NOMO-1 treated with DMSO at 0.1 percent for 48 hours (cell line): ENCODE measurements around the gene KCNH4.
"Not testable (repeated sequence)": the region's sequence is repeated elsewhere in the genome, so short reads cannot be mapped to it uniquely, and the experiment has no call there.

Experiments
- DNase-seq: peaks from one replicate; lab custom pipeline; 2025; ENCODE audit not compliant: unreplicated experiment; lab: John Stamatoyannopoulos, UW

The KCNH4 gene

GRCh38 chr17:42140690-42141089 is 40.3 kb downstream of the KCNH4 start:
- not testable (repeated sequence) for DNase-seq

DNA sequence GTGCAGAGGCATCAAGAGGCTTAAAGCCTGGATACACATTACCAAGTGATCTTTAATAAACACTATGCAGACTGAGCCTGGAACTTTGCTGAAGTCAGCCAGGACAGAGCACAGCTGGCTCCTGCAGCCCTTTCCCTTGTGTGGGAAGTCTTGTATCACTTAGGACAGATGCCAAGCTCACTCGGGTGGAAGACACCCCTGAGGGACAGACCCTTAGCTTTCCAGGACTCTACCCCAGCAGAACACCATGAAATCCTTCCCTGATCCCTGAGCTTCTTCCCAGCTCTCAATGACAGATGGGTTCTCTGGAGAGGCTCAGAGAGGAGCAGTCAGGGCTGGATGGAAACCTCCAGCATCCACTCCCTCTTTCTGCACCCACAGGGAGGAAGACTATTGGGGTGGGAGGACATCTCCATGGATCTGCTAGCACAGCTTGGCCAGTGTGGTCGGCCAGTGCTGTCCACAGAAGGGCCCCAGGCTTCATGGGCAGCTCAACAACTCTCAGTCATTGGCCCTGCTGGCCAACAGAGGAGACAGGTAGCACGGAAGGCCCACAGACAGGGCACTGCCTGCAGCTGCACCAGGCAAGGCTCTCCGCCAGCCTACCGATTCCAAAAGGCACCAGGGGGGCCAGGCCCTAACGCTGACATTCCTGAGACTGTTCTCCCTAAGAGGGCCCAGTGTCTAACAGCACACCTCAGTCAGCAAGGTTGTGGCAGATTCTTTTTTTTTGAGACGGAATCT is 42.0 kb downstream of the KCNH4 start:
- no peak for DNase-seq

- DNase-seq = no peak
These were observed 44.3 kb downstream of the KCNH4 start for GRCh38 chr17:42136654-42137051.

GRCh38 chr17:42135664-42136653 is 45.0 kb downstream of the KCNH4 start:
- DNase-seq = peak; percentile 71

GRCh38 chr17:42135151-42135550 is 45.8 kb downstream of the KCNH4 start:
- DNase-seq = no peak

GRCh38 chr17:42133461-42134041 is 47.4 kb downstream of the KCNH4 start:
- DNase-seq = no peak

DNA sequence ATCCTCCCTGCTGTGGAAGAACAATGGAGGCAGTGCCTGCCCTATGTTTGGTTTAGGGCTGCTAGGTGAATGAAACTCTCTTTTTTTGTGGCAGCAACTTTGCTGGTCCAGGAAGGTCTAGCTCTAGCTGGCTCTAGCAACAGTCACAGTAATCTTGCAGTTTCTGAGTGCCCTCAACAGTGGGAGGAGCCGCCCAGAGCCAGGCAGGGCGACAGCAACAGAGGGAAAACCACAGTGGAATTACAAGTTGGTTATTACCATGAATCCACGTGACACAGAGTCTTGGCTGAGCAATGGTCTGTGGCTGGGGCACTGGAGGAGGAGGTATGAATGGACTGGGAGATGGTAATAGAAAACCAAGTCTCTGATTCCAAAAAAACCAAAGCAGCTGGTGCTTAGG is 48.0 kb downstream of the KCNH4 start:
- peak; percentile 60 for DNase-seq

DNA sequence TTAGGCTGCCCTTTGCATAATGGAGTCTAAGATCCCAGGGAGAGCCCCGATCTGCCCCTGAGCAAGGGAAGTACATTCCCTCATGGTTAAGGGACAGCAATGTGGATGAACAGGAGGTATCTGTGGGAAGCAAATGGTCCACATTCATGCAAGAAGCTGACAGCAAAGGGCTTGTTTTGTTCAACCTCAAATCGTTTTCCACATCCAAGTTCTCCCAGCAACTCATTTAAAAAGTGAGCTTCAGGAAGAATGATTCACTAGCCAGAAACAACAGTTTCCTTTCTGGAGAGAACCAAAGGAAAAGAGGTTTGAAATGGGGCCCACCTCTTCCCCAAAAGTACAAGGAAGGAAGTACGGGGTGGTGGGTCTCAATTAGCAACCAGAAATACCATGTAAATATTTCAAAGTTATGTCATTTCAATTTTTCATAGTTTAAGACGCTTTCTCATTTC is 48.9 kb downstream of the KCNH4 start:
- peak; percentile 50 for DNase-seq

- DNase-seq = no peak
These were observed 49.7 kb downstream of the KCNH4 start for GRCh38 chr17:42131232-42131631.

- DNase-seq = no peak
These were observed 50.5 kb downstream of the KCNH4 start for GRCh38 chr17:42130310-42130936.

DNA sequence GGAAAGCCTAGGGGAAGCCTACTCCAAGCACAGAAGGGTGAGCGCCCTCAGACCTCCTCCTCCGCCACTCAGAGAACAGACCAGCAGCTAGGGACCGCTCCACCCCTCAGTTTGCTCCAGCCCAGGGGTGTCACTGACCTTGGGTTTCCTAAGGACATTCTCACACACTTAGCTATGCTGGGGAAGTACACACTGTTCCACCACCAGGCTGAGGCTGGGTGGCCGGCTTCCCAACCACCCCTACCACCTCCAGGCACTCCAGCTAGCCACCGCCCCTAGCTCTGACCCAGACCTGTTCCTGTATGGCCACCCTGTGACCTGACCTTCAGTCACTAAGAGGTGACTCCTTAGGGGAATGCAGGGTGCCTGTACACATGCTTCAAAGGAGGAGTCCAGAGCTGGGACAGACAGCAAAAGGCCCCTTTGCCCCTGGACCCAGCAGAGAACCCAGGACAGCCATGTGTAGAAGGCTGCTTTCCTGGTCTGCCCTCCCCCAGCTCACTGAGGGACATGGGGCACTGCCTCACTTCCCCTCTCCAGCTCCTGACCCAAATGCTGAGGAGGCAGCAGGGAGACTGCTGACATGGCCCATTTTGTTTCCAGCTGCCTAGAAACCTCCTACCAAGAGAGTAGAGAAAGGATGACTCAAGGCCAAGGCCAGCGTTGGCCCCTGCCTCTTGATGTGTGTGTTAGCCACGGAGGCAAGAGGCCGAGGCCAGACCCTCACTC is 51.7 kb downstream of the KCNH4 start:
- no peak for DNase-seq

DNA sequence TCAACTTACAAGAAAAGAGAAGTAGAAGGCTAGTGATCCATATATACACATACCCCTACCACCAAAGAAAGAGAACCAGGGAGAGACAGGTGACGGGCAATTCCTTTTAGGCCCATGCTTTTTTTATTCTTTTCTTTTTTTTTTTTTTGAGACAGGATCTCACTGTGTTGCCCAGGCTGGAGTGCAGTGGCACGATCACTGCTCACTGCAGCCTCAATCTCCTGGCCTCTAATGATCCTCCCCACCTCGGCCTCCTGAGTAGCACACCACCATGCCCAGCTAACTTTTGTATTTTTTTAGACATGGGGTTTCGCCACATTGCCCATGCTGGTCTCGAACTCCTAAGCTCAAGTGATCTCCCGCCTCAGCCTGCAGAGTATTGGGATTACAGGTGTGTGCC is 53.5 kb downstream of the KCNH4 start:
- no peak for DNase-seq

DNA sequence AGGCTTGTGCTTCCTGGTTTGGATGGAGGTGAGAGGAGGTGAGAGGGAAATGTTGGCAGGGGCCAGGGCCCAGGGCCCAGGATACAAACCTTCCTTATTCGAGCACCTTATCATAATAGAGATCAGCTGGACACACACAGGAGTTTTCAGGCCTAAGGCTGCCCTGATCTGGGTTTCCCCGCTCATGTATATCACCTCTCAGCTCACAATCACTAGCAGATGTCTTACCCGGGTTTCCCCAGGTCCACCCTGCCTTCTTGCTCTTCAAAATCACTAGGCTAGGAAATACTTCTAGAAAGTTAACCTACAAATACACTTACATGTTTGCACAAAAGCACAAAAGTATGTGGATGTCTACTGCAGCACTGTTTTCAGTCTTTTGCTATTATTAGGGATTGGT is 54.1 kb downstream of the KCNH4 start:
- no peak for DNase-seq

GRCh38 chr17:42125565-42125964 is 55.4 kb downstream of the KCNH4 start:
- no peak for DNase-seq

DNA sequence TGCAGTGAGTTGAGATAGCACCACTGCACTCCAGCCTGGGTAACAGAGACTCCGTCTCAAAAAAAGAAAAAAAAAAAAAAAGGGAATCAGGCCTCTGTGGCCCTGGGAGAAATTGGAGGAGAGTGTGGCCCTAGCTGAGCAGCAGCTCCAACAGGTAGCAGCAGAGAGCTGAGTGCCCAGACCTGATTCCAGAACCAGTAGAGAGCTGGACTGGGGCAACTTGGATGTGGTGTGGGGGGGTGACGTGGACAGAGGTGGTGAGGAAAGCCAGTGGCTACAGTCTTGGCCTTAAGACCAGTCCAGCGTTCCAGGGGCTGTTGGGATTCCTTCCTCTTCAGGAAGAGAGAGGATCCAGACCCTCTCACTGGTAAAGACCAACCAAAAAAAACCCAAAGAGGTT is 56.7 kb downstream of the KCNH4 start:
- no peak for DNase-seq

GRCh38 chr17:42122371-42123303 is 58.3 kb downstream of the KCNH4 start, which contains the start of gene HSPB9:
TSS of gene HSPB9 (plus strand) at chr17:42122804. CDS start at chr17:42122851, 47 bp downstream.
- no peak for DNase-seq

DNA sequence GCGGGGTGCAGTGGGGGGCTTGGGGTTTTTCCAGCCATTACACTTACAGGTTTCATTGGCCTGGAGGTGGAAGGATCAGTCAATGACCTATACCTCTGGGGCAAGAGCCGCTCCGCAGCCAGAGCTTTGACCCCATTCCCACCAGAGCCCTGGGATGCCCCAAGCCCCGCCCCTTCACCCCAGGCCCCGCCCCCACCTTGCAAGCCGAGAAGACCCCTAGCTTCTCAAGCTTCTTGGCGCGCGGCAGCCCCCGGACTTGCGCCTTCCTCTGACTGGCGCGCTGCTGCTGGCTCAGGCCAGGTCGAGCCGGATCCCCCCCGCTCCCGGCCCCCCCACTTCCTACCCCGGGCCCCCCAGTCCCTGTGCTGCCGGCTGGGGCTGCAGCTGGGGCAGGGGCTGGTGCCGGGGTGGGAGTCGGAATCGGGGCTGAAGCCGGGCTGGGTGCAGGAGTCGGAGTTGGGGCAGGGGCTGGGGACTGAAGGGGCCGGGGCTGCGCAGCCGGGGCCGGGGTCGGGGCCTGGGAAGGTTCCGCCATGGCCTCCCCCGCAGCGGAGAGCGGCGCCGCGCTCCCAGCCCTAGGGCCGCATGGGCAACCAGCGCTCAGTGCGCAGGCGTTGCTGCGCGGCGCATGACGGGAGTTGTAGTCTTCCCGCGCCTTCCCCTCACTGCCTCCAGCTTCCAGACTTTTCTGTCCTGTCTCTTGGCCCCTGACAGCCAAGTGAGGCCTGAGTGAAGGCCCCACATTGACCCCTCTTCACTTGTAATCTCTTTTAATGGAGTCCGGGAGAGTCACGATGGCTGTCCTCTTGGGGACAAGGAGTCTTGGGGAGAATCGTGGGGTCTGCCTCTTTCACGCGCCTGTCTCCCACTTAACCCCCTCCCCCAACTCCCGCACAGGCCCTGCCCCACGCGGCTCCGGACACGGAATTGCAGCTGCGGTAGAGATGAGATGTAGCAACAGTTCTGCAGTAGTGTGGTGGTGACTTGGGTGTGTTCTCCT is 59.9 kb downstream of the KCNH4 start, which contains the start of gene KAT2A:
TSS of gene KAT2A (minus strand) at position 598 of the 1,000 bp plus-strand sequence. CDS start at position 535, 63 bp downstream.
- DNase-seq = peak; percentile 66
